Activated effector memory CD4-positive, alpha-beta T cell treated with anti-CD3 and anti-CD28 coated beads, Interleukin-2, amount 50 U/mL, for 16 hours (primary cell): ENCODE data around the gene C20orf96.
A peak's percentile ranks its signal among the peaks of the same experiment; 100 is the strongest.
"Not testable (repeated sequence)": the region's sequence is repeated elsewhere in the genome, so short reads cannot be mapped to it uniquely, and the experiment has no call there.

Experiments used
- DNase-seq: peaks from one replicate; pipeline ENCODE4 v3.0.0-alpha.2; 2020

C20orf96 gene, protein sequence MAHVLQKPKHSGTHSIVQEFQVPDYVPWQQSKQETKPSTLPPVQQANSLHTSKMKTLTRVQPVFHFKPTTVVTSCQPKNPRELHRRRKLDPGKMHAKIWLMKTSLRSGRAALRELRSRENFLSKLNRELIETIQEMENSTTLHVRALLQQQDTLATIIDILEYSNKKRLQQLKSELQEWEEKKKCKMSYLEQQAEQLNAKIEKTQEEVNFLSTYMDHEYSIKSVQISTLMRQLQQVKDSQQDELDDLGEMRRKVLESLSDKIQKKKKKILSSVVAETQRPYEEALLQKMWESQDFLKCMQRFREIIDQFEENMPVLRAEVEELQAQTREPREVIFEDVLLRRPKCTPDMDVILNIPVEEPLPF

DNA sequence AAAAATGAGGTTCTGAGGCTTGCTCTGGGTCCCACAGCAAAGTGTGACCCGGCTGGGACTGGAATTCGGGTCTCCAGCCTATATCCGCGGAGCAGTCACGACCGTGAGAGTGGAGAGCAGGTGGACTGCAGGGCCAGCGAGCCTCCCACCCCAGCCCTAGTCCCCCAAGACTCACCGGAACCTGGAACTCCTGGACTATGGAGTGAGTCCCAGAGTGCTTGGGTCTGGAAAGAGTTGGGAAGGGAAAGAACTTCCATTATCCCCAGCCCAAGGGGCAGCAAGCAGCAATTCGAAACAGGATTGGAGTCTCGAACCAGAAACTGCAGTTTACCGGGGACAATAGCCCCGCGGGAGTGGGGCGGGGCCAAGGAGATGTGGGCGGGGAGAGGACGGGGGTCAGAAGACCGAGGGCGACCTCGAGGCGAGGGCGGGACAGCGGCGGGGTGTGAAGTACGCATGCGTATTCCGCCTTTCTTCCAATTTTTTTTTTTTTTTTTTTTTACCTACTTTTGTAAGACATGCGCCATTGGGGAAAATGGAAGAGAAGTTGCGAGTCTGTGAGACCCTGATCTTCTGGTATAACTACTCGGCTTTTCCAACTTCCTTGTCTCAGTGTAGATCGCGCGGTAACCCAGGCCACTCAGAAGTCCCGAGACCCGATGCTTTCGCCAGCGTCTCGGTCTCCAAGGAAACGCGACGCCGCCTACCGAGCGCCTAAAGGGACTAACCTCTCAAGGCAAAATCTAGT is at the start of gene C20orf96:
Gene C20orf96 (minus strand): TSS at position 667 of the 748 bp plus-strand sequence. CDS start 140 bp downstream, at position 527.
- peak; percentile 93 for DNase-seq

DNA sequence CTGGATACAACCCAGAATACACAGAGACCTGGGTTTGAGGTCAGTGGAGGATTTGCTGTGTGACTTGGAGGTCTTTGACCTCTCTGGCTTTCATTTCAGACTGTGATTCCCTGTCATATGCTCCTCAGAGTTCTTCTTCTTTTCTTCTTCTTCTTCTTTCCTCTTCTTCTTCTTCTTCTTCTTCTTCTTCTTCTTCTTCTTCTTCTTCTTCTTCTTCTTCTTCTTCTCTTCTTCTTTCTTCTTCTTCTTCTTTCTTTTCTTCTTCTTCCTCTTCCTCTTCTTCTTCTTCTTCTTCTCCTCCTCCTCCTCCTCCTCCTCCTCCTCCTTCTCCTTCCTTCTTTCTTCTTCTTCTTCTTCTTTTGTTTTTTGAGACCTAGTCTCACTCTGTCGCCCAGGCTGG is 45.5 kb upstream of the C20orf96 start:
- not testable (repeated sequence) for DNase-seq

DNA sequence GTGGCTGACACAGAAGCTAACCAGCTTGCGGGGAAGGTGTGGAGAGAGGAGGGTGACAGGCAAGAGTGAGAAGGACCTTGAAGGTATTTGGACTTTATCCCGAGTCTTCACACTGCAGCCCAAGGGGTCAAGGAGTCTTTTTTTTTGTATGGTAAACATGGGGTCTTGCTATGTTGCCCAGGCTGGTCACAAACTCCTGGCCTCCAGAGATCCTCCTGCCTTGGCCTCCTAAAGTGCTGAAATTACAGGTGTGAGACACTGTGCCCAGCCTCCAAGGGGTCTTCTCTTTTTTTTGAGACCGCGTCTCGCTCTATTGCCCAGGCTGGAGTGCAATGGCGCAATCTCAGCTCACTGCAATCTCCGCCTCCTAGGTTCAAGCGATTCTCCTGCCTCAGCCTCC is 44.0 kb upstream of the C20orf96 start:
- DNase-seq, result no peak

DNA sequence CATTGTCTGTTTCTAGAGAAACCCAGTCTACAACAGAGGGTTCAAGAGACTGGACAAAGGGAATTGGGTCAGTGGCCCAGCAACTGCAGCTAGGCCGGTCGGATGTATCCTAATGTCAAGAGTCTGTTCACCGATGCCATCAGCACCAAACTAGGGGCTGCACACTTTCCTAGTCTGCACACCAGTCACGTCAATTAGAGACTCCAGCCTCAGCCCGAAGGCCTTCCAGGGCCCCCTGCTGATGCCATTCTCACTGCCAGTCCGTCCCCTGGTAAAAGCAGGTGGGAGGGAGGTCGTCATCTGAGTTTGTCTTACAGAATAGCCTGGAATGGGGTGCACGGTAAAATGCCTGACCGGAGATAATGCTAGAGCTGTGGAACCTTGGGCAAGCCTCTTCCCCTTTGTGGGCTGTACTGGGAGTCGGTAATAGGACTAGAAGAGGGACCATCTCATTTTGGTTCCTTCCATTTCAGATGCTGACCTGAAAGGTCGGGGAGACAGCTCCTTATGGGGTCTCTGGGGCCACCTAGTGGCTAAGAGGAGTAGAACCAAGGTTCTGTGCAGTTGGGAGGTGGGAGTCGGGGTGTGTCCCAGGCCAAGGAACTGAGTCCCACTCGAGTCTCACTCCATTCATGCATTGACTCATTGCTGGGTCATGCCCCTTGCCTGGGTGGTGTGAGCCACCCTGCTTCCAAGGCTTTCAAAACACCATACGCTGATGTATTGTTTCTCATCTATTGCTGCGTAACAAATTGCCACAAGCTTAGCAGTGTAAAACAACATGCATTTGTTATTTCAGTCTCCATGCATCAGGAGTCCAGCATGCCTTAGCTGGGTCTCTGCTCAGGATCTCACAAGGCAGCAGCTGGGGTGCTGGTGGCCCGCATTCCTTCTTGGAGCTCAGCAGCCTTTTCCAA is 39.9 kb upstream of the C20orf96 start:
- DNase-seq, result peak; percentile 83

DNA sequence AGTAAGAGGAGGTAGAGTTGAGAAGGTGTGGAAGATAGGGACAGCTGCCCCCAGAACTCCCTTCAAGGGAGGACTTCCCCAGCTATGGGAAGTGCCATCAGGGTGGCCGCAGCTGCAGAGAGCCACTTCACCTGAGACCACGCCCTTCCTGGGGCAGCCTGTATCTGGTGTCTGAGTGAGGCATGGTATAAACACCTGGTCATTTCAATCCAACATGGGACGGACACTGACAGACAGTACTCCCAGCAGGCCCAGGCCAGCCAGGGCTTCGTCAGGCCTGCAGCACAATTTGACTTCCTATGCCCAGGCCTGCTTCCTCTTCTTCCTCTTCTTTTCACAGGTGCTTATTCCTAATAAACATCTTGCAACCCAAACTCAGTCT is 39.3 kb upstream of the C20orf96 start:
- DNase-seq, result no peak

DNA sequence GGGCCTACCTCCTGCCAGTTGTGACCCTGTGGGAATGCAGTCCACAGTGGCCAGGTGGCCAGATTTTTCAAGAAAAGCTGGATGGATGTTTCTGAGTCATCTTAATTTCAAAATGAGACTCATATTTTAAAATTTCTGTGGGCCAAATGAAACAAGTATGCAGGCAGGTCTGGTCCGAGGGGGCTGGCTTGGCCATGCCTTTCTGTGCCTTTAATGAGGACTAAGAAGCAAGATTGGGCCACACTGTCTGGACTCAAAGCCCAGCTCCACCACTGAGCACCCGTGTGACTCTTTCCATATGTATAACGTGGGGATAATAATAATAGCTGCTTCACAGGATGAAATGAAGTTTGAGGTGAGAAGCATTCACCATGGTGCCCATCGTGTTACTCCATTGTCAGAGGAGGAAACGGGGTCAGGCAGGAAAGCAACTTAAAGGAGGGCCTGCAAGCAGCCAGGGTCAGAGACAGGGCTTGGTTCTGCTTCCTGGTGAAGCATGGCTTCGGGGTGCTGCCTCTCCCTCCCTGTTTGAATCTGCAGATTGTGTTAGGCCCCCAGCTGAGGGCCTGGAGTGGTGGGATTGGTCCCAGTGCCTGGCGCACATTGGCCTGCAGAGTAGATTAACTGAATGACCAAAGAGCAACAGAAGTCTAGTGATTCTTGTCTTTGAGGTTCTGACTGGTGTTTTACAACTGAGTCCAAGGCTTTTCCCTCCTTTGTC is 38.6 kb upstream of the C20orf96 start:
- no peak for DNase-seq

DNA sequence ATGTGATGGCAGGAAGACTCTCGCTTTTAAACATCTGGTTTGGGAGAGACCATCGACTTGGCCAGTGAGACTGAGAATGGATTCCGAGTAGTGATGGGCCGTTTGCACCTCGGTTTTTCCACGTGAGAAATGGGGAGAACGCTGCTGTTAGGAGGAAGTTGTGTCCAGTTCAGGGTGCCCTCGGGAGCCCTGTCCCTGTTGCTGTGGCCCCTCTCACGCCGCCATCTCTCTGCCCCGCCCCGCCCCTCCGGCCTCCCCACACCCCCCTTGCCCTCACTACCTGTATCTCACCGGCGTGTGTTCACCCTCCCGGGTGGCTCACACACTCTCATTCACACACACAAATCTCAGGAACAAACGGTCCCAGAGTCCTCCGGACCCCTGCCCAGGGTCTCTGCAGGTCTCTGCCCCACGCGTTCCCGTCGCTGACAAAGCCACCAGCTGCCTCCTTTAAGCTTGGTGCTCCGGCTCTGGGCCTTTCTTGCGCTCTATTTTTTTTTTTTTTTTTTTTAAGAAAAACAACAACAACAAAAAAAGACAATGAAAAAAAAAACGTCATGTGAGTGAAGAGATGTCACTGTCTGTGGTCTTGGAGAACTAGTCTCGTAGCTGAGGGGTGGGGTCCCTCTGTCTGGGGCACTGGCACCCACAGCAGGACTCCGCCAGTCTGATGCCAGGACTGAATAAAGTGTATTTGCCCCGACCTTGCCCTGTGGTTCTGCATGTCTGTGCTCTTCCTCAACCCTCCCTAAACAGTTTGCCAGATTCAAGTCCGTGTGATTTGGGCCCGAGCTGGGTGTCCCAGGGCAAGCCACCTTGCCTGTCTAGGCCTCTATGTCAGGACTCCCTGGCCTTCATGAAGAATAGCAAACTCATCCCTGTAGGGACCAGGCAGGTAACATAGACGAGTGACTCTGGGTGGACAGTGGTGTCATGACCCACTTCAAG is 37.8 kb upstream of the C20orf96 start:
- DNase-seq, result no peak

DNA sequence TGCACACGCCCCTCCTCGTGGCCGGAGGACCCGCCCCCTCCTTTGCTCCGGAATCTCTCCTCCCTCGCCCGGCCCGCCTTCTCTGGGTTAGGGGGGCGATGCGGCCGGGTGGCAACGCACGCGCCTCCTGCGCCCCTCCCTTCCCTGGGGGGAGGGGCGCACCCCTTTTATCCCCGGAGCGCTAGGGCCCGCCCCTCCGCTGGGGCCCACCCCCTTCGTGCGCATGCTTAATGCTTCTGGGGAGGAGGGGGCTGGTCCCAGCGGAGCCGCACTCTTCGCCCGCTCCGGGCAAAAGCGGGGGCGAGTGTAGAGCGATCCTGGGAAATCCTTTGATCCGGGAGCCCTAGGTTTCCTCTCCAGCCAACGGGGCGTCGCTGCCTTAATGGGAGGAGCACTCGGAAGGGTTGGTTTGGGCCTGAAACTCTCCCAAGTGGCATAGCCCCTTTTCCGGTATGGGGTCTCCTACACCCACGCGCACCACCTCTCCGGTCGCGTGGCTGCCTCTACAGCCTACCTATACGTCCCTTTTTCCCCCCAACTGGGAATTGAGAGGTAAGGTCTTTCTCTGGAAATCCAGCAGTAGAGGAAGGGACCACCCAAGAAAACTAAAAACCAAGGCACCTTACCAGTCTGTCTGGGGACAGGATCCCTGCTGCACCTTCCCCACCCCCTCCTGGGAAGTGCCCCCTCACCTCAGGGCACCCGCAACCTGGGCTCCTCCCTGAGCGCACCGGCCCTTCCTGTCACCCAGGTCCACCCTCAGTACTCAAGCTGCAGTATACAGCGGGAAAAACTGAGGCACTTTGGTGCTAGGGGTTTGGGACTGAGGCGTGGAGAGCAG is 36.9 kb upstream of the C20orf96 start:
- DNase-seq, result peak; percentile 87

DNA sequence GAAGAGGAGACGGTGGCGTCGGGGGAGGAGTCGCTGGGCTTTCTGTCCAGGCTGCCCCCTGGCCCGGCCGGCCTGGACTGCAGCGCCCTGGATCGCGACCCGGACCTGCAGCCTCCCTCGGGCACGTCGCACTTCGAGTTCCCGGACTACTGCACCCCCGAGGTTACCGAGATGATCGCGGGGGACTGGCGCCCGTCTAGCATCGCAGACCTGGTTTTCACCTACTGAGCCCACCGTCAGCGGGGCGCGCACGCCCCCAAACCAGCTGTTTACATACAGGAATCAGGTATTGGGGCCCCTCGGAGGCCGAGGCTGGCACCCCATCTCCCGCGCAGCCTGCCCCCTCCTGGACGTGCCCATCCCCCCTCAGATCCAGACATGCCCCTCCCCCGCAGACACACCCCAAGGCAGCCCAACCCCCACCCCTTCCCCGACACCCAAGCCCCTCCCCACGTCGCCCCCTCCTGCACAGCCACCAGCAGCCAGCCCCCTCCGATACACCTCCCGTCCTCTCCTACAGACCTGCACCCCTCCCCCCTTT is 36.2 kb upstream of the C20orf96 start:
- DNase-seq, result no peak

DNA sequence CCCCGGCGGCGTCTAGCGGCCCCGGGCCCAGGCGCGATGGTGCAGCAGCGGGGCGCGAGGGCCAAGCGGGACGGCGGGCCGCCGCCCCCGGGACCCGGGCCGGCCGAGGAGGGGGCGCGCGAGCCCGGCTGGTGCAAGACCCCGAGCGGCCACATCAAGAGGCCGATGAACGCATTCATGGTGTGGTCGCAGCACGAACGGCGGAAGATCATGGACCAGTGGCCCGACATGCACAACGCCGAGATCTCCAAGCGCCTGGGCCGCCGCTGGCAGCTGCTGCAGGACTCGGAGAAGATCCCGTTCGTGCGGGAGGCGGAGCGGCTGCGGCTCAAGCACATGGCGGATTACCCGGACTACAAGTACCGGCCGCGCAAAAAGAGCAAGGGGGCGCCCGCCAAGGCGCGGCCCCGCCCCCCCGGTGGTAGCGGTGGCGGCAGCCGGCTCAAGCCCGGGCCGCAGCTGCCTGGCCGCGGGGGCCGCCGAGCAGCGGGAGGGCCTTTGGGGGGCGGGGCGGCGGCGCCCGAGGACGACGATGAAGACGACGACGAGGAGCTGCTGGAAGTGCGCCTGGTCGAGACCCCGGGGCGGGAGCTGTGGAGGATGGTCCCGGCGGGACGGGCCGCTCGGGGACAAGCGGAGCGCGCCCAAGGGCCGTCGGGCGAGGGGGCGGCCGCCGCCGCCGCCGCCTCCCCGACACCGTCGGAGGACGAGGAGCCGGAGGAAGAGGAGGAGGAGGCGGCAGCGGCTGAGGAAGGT is 35.5 kb upstream of the C20orf96 start:
- DNase-seq, result peak; percentile 82

DNA sequence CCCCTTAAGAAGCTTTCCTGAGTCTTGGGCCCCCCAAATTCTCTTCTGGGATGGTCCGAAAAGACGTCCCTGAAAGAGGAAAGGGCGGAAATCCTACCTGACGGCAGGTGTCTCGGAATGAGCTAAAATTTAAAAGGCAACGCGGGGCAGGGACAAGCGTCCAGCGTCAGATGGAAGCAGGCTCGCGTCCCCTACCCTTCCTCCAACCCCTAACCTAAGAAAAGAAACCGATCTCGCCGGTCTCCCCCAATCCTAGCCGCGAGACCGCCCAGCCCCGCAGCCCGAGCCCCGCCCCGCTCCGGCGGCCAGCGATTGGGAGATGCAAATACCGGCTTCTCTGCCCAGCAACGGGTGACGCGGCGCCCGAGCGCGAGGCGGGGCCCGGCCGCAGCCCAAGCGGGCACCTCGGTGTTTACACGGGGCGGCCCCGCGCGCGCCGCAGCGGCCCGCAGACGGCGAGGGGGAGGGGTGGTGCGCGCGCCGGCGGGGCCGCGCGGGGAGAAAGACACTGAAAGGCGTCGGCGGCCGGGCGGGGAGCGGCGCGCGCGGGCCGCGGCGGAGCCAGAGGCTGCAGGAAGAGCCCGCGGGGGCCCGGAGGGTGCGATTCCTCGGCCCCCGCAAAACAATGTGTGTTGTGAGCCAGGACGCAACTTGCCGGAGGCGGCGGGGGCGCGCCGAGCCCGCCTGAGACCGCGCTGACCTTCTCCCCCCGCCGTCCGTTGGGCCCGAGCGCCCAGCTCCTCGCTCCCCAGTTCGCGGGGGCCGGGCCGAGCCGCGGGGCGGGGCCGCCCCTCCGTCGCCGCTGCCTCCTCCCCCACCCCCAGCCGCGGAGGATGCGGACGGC is 34.7 kb upstream of the C20orf96 start, which contains the start of gene SOX12:
Gene SOX12 (plus strand): TSS at position 508 of the 844 bp plus-strand sequence. CDS start 373 bp downstream, outside the sequence.
- DNase-seq, result peak; percentile 99

DNA sequence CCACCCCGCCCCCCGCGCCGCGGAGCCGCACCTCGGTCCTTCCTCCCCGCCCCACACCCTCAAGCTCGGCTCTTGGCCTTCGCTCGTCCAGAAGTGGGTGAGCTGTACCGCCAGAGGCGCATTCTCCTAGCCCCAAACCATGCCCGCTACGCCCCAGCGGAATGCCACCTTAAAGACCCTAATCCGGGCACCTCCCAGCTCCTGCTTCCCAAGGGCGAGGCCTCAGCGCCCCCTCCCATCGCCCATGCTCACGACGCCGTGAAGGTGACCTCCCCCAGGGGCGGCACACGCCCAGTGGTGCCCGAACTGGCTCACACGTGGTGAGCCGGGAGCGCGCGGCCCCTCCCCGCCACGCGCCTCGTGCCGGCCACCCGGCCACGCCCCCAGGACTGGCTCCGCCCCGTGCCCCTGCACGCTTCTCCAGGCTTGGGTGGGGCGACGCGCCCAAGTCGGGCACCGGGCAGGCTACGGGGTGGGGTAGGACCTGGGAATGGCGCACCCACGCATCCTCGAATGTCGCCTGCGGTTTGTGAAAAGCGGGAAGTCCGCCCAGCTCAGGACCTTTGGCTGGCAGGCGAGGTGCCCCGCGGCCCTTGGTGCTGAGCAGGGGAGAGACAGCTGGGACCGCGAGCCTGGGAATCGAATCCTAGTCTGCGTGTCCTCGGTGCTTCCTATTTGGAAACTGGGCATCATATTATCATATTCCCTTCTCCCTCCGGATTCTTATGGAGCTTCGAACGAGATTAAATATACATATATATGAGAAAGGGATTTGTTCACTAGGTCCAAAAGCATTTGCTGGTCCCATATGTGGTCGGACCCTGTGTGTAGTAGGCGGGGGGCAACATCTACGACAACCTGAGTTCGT is 33.9 kb upstream of the C20orf96 start:
- DNase-seq, result peak; percentile 96

DNA sequence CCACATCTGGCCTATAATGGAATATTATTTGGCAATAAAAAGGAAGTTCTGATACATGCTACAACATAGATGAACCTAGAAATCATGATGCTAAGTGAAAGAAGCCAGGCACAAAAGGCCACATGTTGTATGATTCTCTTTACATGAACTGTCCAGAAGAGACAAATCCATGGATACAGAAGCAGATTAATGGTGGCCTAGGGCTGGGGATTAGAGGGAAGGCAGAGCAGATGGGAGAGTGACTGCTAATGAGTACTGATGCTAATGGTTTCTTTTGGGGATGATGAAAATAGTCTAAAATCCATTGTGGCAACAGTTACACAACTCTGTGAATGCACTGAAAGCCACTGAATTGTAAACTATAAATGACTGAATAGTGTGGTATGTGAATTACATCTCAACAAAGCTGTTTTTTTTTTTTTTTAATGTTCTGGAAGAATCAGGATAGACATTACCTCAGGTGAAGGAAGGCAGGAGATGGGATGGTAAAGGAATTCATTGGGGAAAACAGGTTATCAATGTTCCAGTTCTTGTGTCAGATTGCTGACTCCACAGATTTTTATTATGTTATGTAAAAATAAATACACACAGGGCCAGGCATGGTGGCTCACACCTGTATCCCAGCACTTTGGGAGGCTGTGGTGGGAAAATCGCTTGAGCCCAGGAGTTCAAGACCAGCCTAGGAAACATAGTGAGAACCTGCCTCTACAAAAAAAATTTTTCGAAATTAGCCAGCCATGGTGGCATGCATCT is 25.9 kb upstream of the C20orf96 start:
- no peak for DNase-seq

DNA sequence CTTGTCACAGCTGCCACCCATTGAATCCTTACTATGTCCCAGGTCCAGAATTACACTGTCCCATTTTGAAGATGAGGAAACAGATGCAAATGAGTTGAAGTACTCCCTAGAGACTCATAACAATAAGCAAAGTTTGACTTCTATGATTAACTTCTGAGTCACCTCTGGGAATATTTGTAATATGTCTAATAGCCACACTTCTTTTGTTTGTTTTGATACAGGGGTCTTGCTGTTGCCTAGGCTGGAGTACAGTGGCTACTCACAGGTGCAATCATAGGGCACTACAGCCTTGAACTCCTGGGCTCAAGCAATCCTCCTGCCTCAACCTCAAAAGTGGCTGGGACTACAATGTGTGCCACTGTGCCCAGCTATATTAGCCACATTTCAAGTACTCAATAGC is 23.4 kb upstream of the C20orf96 start:
- DNase-seq, result no peak

DNA sequence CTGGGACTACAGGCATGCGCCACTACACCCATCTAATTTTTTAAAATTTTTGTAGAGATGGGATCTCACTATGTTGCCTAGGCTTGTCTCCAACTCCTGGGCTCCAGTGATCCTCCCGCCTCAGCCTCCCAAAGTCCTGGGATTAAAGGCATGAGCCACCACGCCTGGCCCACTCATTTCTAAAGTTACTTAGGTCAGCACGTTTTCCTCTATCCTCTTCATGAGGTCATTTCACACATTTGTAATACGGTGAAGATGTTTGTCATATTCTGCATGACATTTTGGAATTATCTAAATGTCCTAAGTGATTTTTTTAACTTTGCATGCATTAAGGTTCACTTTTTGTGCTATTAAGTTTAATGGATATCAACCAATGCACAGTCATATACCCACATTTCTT is 22.9 kb upstream of the C20orf96 start:
- DNase-seq, result no peak

DNA sequence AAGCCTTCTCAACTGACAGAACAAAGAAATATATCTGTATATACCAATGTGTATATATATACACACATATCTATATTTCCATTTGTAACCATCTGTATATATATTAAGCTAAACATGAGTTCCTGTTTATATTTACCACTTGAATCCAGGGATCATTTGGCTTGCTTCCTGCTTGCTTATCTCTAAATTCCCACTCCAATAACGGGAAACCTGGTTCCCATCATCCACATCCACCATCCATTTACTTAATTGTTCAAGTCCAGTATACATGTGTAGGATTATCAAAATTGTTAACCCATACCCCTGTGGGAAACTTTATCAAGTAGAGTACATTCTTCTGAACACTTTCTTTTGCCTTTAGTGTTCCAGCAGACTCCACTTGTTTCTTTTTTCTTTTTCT is 22.3 kb upstream of the C20orf96 start:
- no peak for DNase-seq
